ENCODE measurements around the gene C19orf67.

Gene C19orf67

GRCh38 chr19:14107581-14108461 lies 22.2 kb upstream of the C19orf67 start:
- no peak for DNase-seq

GRCh38 chr19:14106840-14107239 lies 21.3 kb upstream of the C19orf67 start:
- DNase-seq = no peak

- no peak for DNase-seq
These were observed 20.1 kb upstream of the C19orf67 start for GRCh38 chr19:14105680-14106079.

GRCh38 chr19:14103310-14103709 lies 17.7 kb upstream of the C19orf67 start:
- no peak for DNase-seq

- no peak for DNase-seq
These were observed 17.2 kb upstream of the C19orf67 start for GRCh38 chr19:14102756-14103155.

- DNase-seq = no peak
These were observed 16.6 kb upstream of the C19orf67 start for GRCh38 chr19:14102102-14102696.

- DNase-seq = no peak
These were observed 15.5 kb upstream of the C19orf67 start for GRCh38 chr19:14101003-14101545.

GRCh38 chr19:14097532-14098151 lies 12.1 kb upstream of the C19orf67 start:
- DNase-seq = no peak

- DNase-seq = no peak
These were observed 10.8 kb upstream of the C19orf67 start for GRCh38 chr19:14096272-14096992.

GRCh38 chr19:14094854-14095253 lies 9.3 kb upstream of the C19orf67 start:
- no peak for DNase-seq

- DNase-seq = no peak
These were observed 7.7 kb upstream of the C19orf67 start for GRCh38 chr19:14093117-14093823.

- DNase-seq = no peak
These were observed 6.4 kb upstream of the C19orf67 start for GRCh38 chr19:14091813-14092462.

- no peak for DNase-seq
These were observed 5.7 kb upstream of the C19orf67 start for GRCh38 chr19:14091081-14091812.

GRCh38 chr19:14090509-14091080 lies 5.0 kb upstream of the C19orf67 start, which contains the start of gene SAMD1:
SAMD1 (minus strand) TSS chr19:14090751.
- no peak for DNase-seq

- no peak for DNase-seq
These were observed 4.3 kb upstream of the C19orf67 start for GRCh38 chr19:14089662-14090508.

GRCh38 chr19:14089412-14089661 lies 3.8 kb upstream of the C19orf67 start:
- no peak for DNase-seq

- no peak for DNase-seq
These were observed 3.2 kb upstream of the C19orf67 start for GRCh38 chr19:14088634-14089411.

GRCh38 chr19:14086098-14086497 lies 515 bp upstream of the C19orf67 start:
- no peak for DNase-seq

GRCh38 chr19:14082675-14082960 lies 3.0 kb downstream of the C19orf67 start:
- DNase-seq = no peak

Measured in cerebellar nuclear complex (tissue), 1 donor.